ENCODE data around the gene JUND. TPM values are rescaled to one million over a fixed set of nuclear protein-coding genes. Genes with fewer than 3 reads are reported as not detected.

Gene JUND
- polyA plus RNA-seq, 1 donor (not counting 4 experiments of a cell fraction or from before 2014, with no cell fraction given) = 17.2 TPM

GRCh38 chr19:18262917-18263316 is 18.5 kb downstream of the JUND start:
- TF ChIP-seq, protein P1, sequence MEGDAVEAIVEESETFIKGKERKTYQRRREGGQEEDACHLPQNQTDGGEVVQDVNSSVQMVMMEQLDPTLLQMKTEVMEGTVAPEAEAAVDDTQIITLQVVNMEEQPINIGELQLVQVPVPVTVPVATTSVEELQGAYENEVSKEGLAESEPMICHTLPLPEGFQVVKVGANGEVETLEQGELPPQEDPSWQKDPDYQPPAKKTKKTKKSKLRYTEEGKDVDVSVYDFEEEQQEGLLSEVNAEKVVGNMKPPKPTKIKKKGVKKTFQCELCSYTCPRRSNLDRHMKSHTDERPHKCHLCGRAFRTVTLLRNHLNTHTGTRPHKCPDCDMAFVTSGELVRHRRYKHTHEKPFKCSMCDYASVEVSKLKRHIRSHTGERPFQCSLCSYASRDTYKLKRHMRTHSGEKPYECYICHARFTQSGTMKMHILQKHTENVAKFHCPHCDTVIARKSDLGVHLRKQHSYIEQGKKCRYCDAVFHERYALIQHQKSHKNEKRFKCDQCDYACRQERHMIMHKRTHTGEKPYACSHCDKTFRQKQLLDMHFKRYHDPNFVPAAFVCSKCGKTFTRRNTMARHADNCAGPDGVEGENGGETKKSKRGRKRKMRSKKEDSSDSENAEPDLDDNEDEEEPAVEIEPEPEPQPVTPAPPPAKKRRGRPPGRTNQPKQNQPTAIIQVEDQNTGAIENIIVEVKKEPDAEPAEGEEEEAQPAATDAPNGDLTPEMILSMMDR (optimal IDR thresholded peaks at IDR 0.05 in 1 of 3, IDR thresholded peaks at IDR 0.05 in 1 of 3, conservative IDR thresholded peaks at IDR 0.05 in 1 of 3; ENCODE audit: extremely low read depth in 1 of 3, insufficient read depth in 2 of 3, low read length in 3 of 3) = no peak
- TF ChIP-seq EZH2 (IDR thresholded peaks at IDR 0.05; ENCODE audit: low read length) = no peak
- FAIRE-seq = no peak

DNA sequence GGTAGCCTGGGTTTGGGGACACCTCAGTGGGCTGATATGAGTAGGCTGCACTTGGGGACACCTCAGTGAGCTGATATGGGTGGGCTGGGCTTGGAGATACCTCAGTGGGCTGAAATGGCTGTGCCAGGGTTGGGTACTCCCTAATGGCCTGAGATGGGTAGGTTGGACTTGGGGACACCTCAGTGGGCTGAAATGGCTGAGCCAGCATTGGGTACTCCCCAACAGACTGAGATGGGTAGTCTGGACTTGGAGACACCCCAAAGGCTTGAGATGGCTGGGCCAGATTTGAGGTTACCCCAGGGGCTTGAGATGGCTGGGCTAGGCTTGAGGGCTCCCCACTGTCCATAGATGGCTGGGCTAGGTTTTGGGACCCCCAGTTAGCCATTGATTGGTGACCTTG is 19.3 kb downstream of the JUND start:
- H2AFZ ChIP-seq (ENCODE audit: control insufficient read depth, low read length) = no peak overlapping the region
- no peak overlapping the region for H3K9ac ChIP-seq (ENCODE audit: control insufficient read depth, extremely low read depth, insufficient read depth, low read length)
- no peaks in the 10 kb centered on the region for H3K36me3 ChIP-seq (ENCODE audit: control insufficient read depth in 2 of 2, extremely low read depth in 1 of 2, insufficient read depth in 2 of 2, low read length in 2 of 2)
- H3K9me3 ChIP-seq (ENCODE audit: control insufficient read depth, low read depth, low read length) = no peaks in the 10 kb centered on the region
- H4K20me1 ChIP-seq (ENCODE audit: control insufficient read depth, extremely low read depth, insufficient read depth, low read length) = no peaks in the 10 kb centered on the region
- no peak overlapping the region for H3K4me2 ChIP-seq (ENCODE audit: control insufficient read depth, extremely low read depth, insufficient read depth, low read depth, low read length)
- H3K79me2 ChIP-seq (ENCODE audit: control insufficient read depth, insufficient read depth, low read length) = no peaks in the 10 kb centered on the region
- FAIRE-seq (no peak), DNase-seq (ENCODE audit: low read depth, low spot score) (no peak)
- dilution Hi-C loops (cut with MboI; ENCODE audit: extremely low pct_ligation_motif_present, low sequenced_read_pairs) = no loop called here
- H3K27ac ChIP-seq (ENCODE audit: control insufficient read depth, insufficient read depth, low read length) = no peak overlapping the region
- H3K4me3 ChIP-seq (ENCODE audit: control insufficient read depth in 2 of 3, extremely low read depth in 1 of 3, insufficient read depth in 2 of 3, low read depth in 1 of 3, low read length in 3 of 3) = no peak overlapping the region
- no peaks in the 10 kb centered on the region for H3K27me3 ChIP-seq (ENCODE audit: control insufficient read depth, extremely low read depth, insufficient read depth, low read length)
- no peak for TF ChIP-seq EZH2 (IDR thresholded peaks at IDR 0.05; ENCODE audit: low read length)
- TF ChIP-seq, protein P1 (optimal IDR thresholded peaks at IDR 0.05 in 1 of 3, IDR thresholded peaks at IDR 0.05 in 1 of 3, conservative IDR thresholded peaks at IDR 0.05 in 1 of 3; ENCODE audit: extremely low read depth in 1 of 3, insufficient read depth in 2 of 3, low read length in 3 of 3) = no peak
- H3K4me1 ChIP-seq (ENCODE audit: control insufficient read depth, extremely low read depth, insufficient read depth, low read length) = no peaks in the 10 kb centered on the region
- H3K9me1 ChIP-seq (ENCODE audit: control insufficient read depth, extremely low read depth, insufficient read depth, low read length) = no peaks in the 10 kb centered on the region

More at GRCh38 chr19:18262917-18263316, 18.5 kb downstream of the JUND start:
- Histone ChIP-seq H3K4me1 (ENCODE audit: control insufficient read depth, extremely low read depth, insufficient read depth, low read length) (no peaks in the 10 kb centered on the region), H3K4me3 (ENCODE audit: control insufficient read depth in 2 of 3, extremely low read depth in 1 of 3, insufficient read depth in 2 of 3, low read depth in 1 of 3, low read length in 3 of 3) (no peak overlapping the region), H2AFZ (ENCODE audit: control insufficient read depth, low read length) (no peak overlapping the region), H3K79me2 (ENCODE audit: control insufficient read depth, insufficient read depth, low read length) (no peaks in the 10 kb centered on the region), H3K27me3 (ENCODE audit: control insufficient read depth, extremely low read depth, insufficient read depth, low read length) (no peaks in the 10 kb centered on the region), H3K9me3 (ENCODE audit: control insufficient read depth, low read depth, low read length) (no peaks in the 10 kb centered on the region), H3K4me2 (ENCODE audit: control insufficient read depth, extremely low read depth, insufficient read depth, low read depth, low read length) (no peak overlapping the region), H4K20me1 (ENCODE audit: control insufficient read depth, extremely low read depth, insufficient read depth, low read length) (no peaks in the 10 kb centered on the region), H3K9ac (ENCODE audit: control insufficient read depth, extremely low read depth, insufficient read depth, low read length) (no peak overlapping the region), H3K36me3 (ENCODE audit: control insufficient read depth in 2 of 2, extremely low read depth in 1 of 2, insufficient read depth in 2 of 2, low read length in 2 of 2) (no peaks in the 10 kb centered on the region), H3K9me1 (ENCODE audit: control insufficient read depth, extremely low read depth, insufficient read depth, low read length) (no peaks in the 10 kb centered on the region), H3K27ac (ENCODE audit: control insufficient read depth, insufficient read depth, low read length) (no peak overlapping the region)
- DNase-seq (ENCODE audit: low read depth, low spot score) = no peak
- dilution Hi-C loops (cut with MboI; ENCODE audit: extremely low pct_ligation_motif_present, low sequenced_read_pairs) = no loop called here
